OCI-LY1 (cell line): ENCODE results near the gene IQSEC1.

Experiments
- H2AFZ ChIP-seq: fragments of 200-600 bp; sonication (generic), shearing (Covaris generic); 2 replicates; pipeline ENCODE4 v1.6.0; 2014; ENCODE audit warnings: antibody characterized with exemption, mild to moderate bottlenecking, low read length
- H3F3A ChIP-seq: fragments of 200-600 bp; sonication (generic), shearing (Covaris generic); 2 replicates; pipeline ENCODE4 v1.6.0; 2014; ENCODE audit warnings: mild to moderate bottlenecking, antibody characterized with exemption, low read length, moderate library complexity; ENCODE audit not compliant: insufficient read depth
- H3K27ac ChIP-seq: fragments of 200-600 bp; sonication (generic); 2 replicates; pipeline ENCODE4 v1.5.1; 2014; ENCODE audit warnings: low read length, mixed run types, mild to moderate bottlenecking, low read depth; ENCODE audit not compliant: poor library complexity, severe bottlenecking
- H3K27me3 ChIP-seq: fragments of 200-600 bp; sonication (generic); 2 replicates; pipeline ENCODE4 v1.6.0; 2014; ENCODE audit warnings: antibody characterized with exemption, mild to moderate bottlenecking, low read length, moderate library complexity; ENCODE audit not compliant: insufficient read depth
- H3K36me3 ChIP-seq: fragments of 200-600 bp; sonication (generic); 2 replicates; pipeline ENCODE4 v1.6.1; 2014; ENCODE audit warnings: mild to moderate bottlenecking, antibody characterized with exemption, low read length, moderate library complexity, mixed read lengths; ENCODE audit not compliant: insufficient read depth
- H3K4me1 ChIP-seq: fragments of 200-600 bp; sonication (generic); 2 replicates; pipeline ENCODE4 v1.5.1; 2014; ENCODE audit warnings: mild to moderate bottlenecking, low read length, moderate library complexity; ENCODE audit not compliant: insufficient read depth, severe bottlenecking
- H3K4me2 ChIP-seq: fragments of 200-600 bp; sonication (generic), shearing (Covaris generic); 2 replicates; pipeline ENCODE4 v1.6.1; 2014; ENCODE audit warnings: low read length
- H3K4me3 ChIP-seq: fragments of 200-600 bp; sonication (generic); 2 replicates; pipeline ENCODE4 v1.5.1; 2014; ENCODE audit warnings: low read length, low read depth, mild to moderate bottlenecking, mixed read lengths; ENCODE audit not compliant: poor library complexity, severe bottlenecking
- H3K79me2 ChIP-seq: fragments of 200-600 bp; shearing (Covaris generic); 2 replicates; pipeline ENCODE4 v1.6.1; 2016; ENCODE audit warnings: mixed run types, low read length, mixed read lengths; ENCODE audit not compliant: insufficient read depth
- H3K9ac ChIP-seq: fragments of 200-600 bp; sonication (generic), shearing (Covaris generic); 2 replicates; pipeline ENCODE4 v1.6.1; 2014; ENCODE audit warnings: mild to moderate bottlenecking, low read length, mixed read lengths
- H3K9me2 ChIP-seq: fragments of 200-600 bp; sonication (generic), shearing (Covaris generic); 2 replicates; pipeline ENCODE4 v1.6.1; 2014; ENCODE audit warnings: low read depth, mild to moderate bottlenecking, low read length, mixed read lengths
- H3K9me3 ChIP-seq: fragments of 200-600 bp; shearing (Covaris generic); 2 replicates; pipeline ENCODE4 v1.6.1; 2014; ENCODE audit warnings: low read length, mixed read lengths
- H4K20me1 ChIP-seq: fragments of 200-600 bp; sonication (generic), shearing (Covaris generic); 2 replicates; pipeline ENCODE4 v1.6.0; 2016; ENCODE audit warnings: mild to moderate bottlenecking, low read length; ENCODE audit not compliant: insufficient read depth
- CTCF ChIP-seq: fragments of 200-600 bp; sonication (generic), shearing (Covaris generic); IDR thresholded peaks from 2 replicates; pipeline ENCODE4 v1.5.1; 2017; ENCODE audit warnings: mild to moderate bottlenecking, antibody characterized with exemption, low read length, moderate library complexity, mixed read lengths
- EZH2 ChIP-seq: fragments of 200-600 bp; sonication (generic), shearing (Covaris generic); IDR thresholded peaks from 2 replicates; pipeline ENCODE4 v1.8.0; 2017; ENCODE audit warnings: borderline replicate concordance, mixed run types, mild to moderate bottlenecking, antibody characterized with exemption, low read length, moderate library complexity, mixed read lengths

The IQSEC1 gene

GRCh38 chr3:13081603-13082360 is 8.6 kb upstream of the IQSEC1 start:
- Histone ChIP-seq H3K4me2 (no peak overlapping the region), H3K27me3 (peaks cover 13% of the 10 kb centered on the region), H3K4me1 (peaks cover 16% of the 10 kb centered on the region), H4K20me1 (no peaks in the 10 kb centered on the region), H3K9ac (no peak overlapping the region), H3K36me3 (no peaks in the 10 kb centered on the region), H3K9me3 (no peaks in the 10 kb centered on the region), H3K79me2 (no peaks in the 10 kb centered on the region), H3K4me3 (no peak overlapping the region), H3K9me2 (no peaks in the 10 kb centered on the region), H3F3A (no peaks in the 10 kb centered on the region), H3K27ac (no peak overlapping the region), H2AFZ (no peak overlapping the region)
- no peak for TF ChIP-seq EZH2
- no peak for TF ChIP-seq CTCF

- Histone ChIP-seq H3K4me2 (no peak overlapping the region), H3K27ac (no peak overlapping the region), H3K9ac (no peak overlapping the region), H3K4me3 (no peak overlapping the region), H3F3A (no peaks in the 10 kb centered on the region), H3K27me3 (peaks cover 8% of the 10 kb centered on the region), H3K4me1 (peaks cover 9% of the 10 kb centered on the region), H3K9me2 (no peaks in the 10 kb centered on the region), H4K20me1 (no peaks in the 10 kb centered on the region), H3K79me2 (no peaks in the 10 kb centered on the region), H3K9me3 (no peaks in the 10 kb centered on the region), H3K36me3 (no peaks in the 10 kb centered on the region), H2AFZ (no peak overlapping the region)
- TF ChIP-seq CTCF (no peak), EZH2 (no peak)
These were observed 7.4 kb upstream of the IQSEC1 start for GRCh38 chr3:13080591-13080990.

- H3K9me3 ChIP-seq = no peaks in the 10 kb centered on the region
- H3K27ac ChIP-seq = no peak overlapping the region
- peaks cover 12% of the 10 kb centered on the region for H3K27me3 ChIP-seq
- no peaks in the 10 kb centered on the region for H3K9me2 ChIP-seq
- H4K20me1 ChIP-seq = no peaks in the 10 kb centered on the region
- no peak overlapping the region for H2AFZ ChIP-seq
- H3K36me3 ChIP-seq = no peaks in the 10 kb centered on the region
- H3F3A ChIP-seq = no peaks in the 10 kb centered on the region
- TF ChIP-seq CTCF (no peak), EZH2 (no peak)
- H3K4me2 ChIP-seq = no peak overlapping the region
- H3K4me1 ChIP-seq = peaks cover 9% of the 10 kb centered on the region
- H3K9ac ChIP-seq = no peak overlapping the region
- H3K4me3 ChIP-seq = no peak overlapping the region
- H3K79me2 ChIP-seq = no peaks in the 10 kb centered on the region
These were observed 6.8 kb upstream of the IQSEC1 start for GRCh38 chr3:13080026-13080425.
